SKM-1 treated with dmso at 0.1 percent for 144 hours (cell line): ENCODE measurements around the gene SHISA7.
"Not testable (repeated sequence)": the region's sequence is repeated elsewhere in the genome, so short reads cannot be mapped to it uniquely, and the experiment has no call there.

ENCODE experiments used
- DNase-seq: peaks from one replicate; lab custom pipeline; 2025; ENCODE audit not compliant: unreplicated experiment; lab: John Stamatoyannopoulos, UW

SHISA7 gene

DNA sequence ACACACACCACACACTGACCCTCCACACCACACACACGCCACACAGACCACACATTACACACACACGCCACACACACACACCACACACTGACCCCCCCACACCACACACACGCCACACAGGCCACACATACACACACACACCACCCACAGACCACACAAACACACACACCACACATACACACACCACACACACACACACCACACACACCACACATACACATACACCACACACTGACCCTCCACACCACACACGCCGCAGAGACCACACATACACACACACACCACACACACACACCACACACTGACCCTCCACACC lies 5.0 kb upstream of the SHISA7 start:
- not testable (repeated sequence) for DNase-seq

DNA sequence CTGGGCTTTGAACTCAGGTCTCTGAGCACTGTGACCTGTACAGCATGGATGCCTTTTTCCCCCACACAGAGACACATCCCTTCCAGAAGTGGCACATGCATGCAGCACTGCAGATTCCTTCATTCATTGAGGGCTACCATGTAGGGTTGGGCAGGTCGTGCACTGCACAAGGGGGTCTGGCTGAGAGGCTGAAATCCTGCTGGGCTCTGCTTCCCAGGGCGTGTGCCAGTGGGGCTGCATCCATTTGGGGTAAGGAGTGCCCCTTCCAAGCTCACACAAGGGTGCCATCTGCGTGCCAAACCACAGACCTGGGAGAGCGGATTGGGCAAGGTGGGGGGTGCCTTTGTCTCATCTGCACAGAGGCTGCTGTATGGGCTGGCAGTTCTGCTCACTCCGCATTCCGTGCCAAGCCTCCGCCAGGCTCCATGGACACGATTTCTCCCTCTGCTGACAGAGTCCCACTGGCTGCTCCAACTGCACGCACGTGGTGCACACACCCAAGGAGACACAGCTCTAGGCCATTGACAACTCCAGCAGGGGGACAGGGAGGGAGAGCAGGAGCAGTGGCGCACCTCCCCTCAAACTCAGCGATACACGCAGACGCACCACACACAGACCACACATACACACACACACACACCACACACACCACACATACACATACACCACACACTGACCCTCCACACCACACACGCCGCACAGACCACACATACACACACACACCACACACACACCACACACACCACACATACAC lies 4.5 kb upstream of the SHISA7 start:
- no peak for DNase-seq

DNA sequence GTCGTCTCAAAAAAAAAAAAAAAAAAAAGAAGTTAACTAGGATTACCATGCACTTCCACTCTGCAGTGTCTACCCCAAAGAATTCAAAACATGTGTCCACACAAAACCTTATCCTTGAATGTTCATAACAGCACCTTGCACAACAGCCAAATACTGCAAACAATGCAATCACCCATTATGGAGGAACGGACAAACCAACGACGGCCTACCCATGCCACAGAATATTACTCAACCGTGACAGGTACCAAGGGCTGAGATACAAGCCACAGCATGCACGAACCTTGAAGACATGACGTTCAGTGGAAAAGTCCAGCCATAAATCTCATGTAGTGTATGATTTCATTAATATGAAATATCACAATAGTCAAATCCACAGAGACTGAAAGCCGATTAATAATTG lies 3.0 kb upstream of the SHISA7 start:
- DNase-seq = no peak

- no peak for DNase-seq
Measured at GRCh38 chr19:55444646-55445045, 1.5 kb upstream of the SHISA7 start.

DNA sequence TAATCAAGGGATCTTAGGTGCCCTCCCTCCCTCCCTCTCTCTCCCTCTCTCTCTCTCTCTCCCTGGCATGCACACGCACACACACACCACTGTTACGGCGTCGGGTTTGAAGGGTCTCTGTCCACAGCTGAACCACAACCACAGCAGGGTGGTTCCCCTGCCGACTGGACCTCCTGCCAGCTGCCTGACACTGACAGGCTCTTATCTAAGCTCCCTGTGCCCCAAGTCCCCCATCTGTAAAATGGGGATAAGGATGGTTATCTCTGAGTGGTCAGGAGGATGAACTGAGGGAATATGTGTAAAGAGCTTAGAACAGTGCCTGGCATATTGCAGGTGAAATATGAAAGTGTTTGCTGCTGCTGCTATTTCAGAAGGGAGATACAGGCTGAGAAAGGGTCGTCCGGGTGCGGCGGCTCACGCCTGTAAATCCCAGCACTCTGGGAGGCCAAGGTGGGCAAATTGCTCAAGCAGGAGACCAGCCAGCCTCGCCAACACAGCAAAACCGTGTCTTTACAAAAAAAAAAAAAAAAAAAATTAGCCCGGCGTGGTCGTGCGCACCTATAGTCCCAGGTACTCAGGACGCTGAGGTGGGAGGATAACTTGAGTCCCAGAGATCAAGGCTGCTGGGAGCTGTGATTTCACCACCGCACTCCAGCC lies 852 bp upstream of the SHISA7 start:
- DNase-seq = no peak

DNA sequence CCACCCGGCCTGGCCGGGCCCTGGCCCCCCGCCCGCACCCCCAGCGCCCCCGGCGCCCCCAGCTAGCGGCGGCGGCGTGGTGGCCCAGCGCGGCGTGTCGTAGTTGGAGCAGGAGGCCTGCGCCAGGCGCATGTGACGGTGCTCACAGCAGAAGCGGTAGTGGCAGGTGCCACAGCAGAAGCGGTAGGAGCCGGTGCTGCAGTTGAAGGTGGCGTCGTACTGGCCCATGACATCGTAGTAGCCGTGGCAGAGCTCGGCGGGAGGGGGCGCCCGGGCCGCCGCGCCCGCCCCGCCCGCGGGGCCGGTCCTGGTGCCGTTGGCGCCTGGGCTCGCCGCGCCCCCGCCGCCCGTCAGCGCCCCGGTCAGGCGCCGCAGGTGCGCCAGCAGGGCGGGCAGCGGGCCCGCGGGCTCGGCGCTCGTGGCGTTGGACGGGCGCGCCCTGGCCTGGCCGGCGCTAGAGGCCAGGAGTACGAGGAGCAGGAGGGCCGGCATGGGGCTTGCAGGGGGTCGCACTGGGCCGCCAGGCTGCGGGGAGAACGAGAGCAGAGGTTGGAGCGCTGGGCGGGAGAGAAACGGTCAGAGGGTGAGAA lies 633 bp downstream of the SHISA7 start:
- no peak for DNase-seq

DNA sequence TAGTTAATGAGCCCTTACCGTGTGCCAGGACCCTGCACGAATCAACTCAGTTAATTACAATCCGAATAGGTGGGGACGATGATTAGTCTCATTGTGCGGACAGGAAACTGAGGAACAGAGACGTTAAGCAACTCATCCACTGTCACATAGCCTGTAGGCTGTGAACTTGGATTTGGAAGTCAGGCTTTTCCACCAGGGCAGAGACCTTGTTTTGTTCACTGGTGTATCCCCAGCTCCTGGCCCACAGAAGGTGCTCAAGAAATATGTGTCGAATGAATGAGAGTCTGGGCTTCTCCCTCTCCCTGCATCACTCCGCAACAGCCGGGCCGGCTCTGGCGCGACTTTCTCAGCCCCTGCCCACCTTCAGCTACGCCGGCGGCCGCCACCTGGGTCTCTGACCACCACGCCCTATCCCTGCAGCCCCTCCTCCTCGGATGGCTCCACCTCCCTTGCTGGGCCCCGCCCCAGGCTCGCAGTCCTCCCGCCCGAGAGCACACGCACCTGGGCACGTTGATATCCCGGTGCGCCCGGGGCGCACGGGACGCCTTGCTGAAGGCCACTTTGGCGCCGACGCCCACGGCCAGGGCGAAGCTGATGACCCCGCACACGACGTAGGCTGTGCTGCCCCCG lies 1.3 kb downstream of the SHISA7 start:
- no peak for DNase-seq

DNA sequence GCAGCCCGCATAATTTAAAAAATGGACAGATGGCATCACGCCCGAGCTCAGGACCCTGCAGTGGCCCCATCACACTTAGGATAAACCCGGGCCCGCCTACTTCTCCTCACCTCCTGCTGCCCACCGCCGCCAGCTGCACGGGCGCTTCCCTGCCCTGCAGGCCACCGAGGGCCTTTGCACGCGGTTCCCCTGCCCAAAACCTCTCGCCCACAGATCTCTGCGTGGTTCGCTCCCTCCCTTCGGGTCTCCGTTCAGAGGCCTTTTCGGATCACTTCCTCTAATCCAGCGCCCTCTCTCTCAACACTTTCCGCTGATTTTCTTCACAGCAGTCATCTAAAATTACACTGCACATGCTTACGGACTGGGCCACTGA lies 1.8 kb downstream of the SHISA7 start:
- peak; percentile 31 for DNase-seq

DNA sequence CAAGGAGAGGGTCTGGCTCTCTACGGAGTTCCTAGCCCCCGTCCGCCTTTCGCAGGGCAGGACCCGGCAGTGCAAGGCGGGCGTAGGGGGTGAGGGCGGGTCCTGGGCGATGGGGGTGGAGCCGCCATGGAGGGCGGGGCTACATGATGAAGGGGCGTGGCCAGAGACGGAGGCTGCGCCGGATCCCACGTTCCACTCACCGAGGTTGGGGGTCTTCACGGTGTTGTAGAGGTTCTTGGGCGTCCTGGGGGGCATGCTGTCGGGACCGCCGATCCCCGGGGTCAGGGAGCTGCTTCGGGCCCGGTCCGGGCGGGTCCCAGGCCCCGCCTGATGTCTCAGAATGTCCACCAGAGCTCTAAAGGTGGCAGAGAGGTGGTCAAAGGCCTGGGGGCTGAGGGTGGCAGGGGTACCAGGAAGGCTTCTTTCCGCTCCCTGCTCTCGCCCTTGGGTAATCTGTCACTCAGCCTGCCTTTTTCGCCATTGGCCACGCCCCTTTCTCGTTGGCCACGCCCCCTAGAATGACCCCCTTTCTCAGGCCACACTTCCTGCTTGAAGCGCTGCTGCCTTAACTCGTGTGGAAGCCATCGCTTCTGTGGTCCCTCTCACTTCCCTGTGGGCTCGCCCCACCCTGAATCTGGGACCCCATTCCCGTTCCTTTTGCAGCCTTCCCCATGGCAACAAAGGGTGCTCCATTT lies 2.5 kb downstream of the SHISA7 start:
- DNase-seq = no peak

GRCh38 chr19:55439052-55439451 lies 4.0 kb downstream of the SHISA7 start:
- no peak for DNase-seq

DNA sequence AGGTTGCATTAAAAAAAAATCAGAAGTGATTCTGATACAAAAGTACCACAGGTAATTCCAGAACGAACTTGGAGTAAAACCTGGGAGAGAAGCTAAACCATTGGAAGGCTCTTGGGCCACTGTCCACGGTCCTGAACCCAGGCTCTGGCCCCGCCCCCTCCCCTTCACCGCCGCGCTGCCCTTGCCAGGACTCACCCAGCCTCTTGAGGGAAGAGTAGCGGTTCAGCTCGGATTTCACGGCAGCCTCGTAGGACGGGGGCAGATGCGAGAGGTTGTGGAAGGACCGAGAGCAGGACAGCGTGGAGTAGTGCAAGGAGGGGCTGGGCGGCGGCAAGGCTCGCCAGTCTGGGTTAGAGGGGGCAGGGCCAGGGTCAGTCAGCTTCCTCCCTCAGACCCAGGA lies 5.7 kb downstream of the SHISA7 start:
- no peak for DNase-seq

DNA sequence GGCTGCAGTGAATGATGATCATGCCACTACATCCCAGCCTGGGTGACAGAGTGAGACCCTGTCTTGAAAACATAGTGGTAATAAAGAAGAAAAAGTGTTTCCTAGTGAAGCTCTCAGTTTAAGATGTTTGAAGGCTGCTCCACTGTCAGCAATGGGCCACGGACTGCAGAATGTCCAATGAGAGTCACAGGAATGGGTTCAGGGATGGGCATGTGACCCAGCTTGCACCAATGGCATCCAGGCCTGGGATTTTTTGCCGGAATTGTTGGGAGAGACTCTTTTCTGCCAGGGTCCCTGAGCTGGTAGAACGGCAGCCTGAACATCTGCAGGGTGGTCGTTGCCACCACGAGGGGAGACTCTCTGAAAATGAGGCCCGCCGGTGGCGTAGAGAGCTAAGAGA lies 6.3 kb downstream of the SHISA7 start:
- no peak for DNase-seq

- DNase-seq = no peak
Measured at GRCh38 chr19:55435020-55435419, 8.1 kb downstream of the SHISA7 start.

- DNase-seq = no peak
Measured at GRCh38 chr19:55434356-55434919, 8.7 kb downstream of the SHISA7 start.

GRCh38 chr19:55433292-55433691 lies 9.8 kb downstream of the SHISA7 start:
- DNase-seq = no peak

DNA sequence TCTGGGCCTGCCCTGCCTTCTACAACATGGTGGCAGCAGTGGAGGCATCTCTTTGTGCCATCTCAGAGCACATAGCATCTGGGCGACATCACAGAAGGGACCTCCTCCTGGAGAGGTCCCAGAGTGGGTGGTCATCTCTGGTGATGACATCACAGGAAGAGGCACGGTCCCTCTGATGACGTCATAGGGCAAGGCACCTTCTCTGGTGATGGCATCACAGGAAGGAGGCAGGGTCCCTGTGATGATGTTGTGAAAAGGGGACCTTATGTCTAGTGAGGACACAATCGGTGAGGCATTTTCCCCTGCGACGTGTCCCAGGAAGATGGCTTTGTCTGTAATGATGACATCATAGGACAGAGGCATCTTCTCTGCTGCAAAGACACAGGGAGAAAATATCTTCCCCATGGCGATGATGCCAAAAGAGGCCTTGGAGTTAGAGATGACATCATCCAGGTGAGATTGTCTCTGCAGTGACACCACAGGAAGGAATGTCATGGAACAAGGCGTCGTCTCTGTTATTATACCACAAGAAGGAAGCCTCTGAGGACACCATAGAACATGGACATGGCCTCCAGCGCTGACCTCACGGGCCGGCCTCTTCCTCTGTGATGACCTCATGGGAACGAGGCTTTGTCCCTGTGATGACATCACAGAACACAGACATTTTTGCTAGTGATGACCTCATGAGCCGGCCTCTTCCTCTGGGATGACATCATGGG lies 10.7 kb downstream of the SHISA7 start:
- DNase-seq = no peak

DNA sequence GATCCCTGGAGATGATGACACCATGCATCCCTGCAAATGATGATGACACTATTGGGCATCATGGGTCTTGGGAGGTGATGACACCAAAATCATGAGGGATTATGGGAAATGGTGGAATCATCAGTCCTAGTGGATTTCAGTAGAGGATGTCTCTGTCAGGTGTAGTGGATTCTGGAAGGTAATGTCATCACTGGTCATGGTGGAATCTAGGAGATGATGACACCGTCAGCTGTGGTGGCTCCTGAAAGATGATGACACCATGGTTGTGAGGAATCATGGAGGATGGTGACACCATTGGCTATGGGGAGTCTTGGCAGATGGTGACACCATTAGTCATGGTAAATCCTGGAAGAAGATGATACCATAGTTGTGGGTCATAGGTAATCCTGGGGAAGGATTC lies 11.9 kb downstream of the SHISA7 start:
- DNase-seq = no peak

DNA sequence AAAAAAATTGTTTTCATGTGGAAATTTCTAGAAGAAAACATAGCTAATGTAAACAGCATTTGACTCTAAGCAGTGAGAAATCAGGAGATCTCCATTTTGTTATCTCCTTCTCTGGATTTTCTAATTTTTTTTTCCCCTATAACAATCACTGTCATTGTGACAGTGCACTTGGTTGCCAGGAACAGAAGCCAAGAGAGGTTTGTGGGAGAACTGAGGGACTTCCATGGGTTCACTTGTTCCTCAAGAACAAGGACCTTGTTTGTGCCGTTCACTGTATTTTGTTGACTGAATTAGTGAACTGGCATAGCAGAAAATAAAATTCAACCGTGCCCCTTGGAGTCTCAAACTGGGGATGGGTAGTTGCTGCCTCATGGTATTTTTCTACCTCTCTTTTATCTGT lies 17.1 kb downstream of the SHISA7 start:
- no peak for DNase-seq

GRCh38 chr19:55424518-55424917 lies 18.6 kb downstream of the SHISA7 start:
- DNase-seq = no peak

GRCh38 chr19:55423225-55424005 lies 19.7 kb downstream of the SHISA7 start:
- no peak for DNase-seq
